Endodermal cell (in vitro differentiated cells): ENCODE data around the gene CETP. TPM values are rescaled to one million over a fixed set of nuclear protein-coding genes. Genes with fewer than 3 reads are reported as not detected.

ENCODE experiments used
- DNase-seq: peaks from one replicate; pipeline ENCODE4 v3.0.0-alpha.2; 2017
- H3K27ac ChIP-seq: 2 replicates; pipeline ENCODE4 v1.5.1; 2013; ENCODE audit warnings: mild to moderate bottlenecking, low read depth, low read length, moderate library complexity
- H3K27me3 ChIP-seq: 2 replicates; pipeline ENCODE4 v1.6.1; 2013; ENCODE audit warnings: mild to moderate bottlenecking, low read length, moderate library complexity; ENCODE audit not compliant: insufficient read depth, control insufficient read depth, poor library complexity, severe bottlenecking
- H3K36me3 ChIP-seq: 2 replicates; pipeline ENCODE4 v1.7.0; 2013; ENCODE audit warnings: mild to moderate bottlenecking, low read length, moderate library complexity; ENCODE audit not compliant: control insufficient read depth, insufficient read depth
- H3K4me1 ChIP-seq: one replicate; pipeline ENCODE4 v1.7.0; 2013; ENCODE audit warnings: low read length; ENCODE audit not compliant: control insufficient read depth, insufficient read depth
- H3K4me3 ChIP-seq: 2 replicates; pipeline ENCODE4 v1.5.1; 2013; ENCODE audit warnings: mild to moderate bottlenecking, low read length, moderate library complexity
- H3K9ac ChIP-seq: 2 replicates; pipeline ENCODE4 v1.6.1; 2013; ENCODE audit warnings: mild to moderate bottlenecking, low read length, moderate library complexity; ENCODE audit not compliant: poor library complexity, severe bottlenecking; ENCODE audit errors: extremely low read depth
- H3K9me3 ChIP-seq: 2 replicates; pipeline ENCODE4 v1.6.1; 2013; ENCODE audit warnings: mild to moderate bottlenecking, low read length, moderate library complexity; ENCODE audit not compliant: control insufficient read depth
- H3K27ac Mint-ChIP-seq: 2 replicates; pipeline ENCODE4 v1.8.0; 2020; ENCODE audit warnings: mixed read lengths
- H3K27me3 Mint-ChIP-seq: 2 replicates; pipeline ENCODE4 v1.8.0; 2021; ENCODE audit warnings: mild to moderate bottlenecking, mixed read lengths; ENCODE audit not compliant: insufficient read depth
- H3K36me3 Mint-ChIP-seq: 2 replicates; pipeline ENCODE4 v1.8.0; 2020; ENCODE audit warnings: low read depth, mixed read lengths
- H3K4me1 Mint-ChIP-seq: 2 replicates; pipeline ENCODE4 v1.8.0; 2020; ENCODE audit warnings: mixed read lengths
- H3K4me3 Mint-ChIP-seq: 2 replicates; pipeline ENCODE4 v1.8.0; 2020; ENCODE audit warnings: mild to moderate bottlenecking, moderate library complexity, mixed read lengths
- H3K9me3 Mint-ChIP-seq: 2 replicates; pipeline ENCODE4 v1.8.0; 2020; ENCODE audit warnings: mild to moderate bottlenecking, mixed read lengths
- WGBS, 2 experiments: methylation state at CpG; one replicate each; pipeline versions ENCODE4 v1.1.5 to v1.1.7; 2013; ENCODE audit warnings: missing lambda C conversion rate in 2 of 2, mixed read lengths in 1 of 2; ENCODE audit not compliant: insufficient coverage in 1 of 2, insufficient read length in 1 of 2; 5-methylcytosine and 5-hydroxymethylcytosine counted together
- total RNA-seq, 2 donors: library from RNA; stranded (reverse); fragmentation: NEBNext Ultra II Directional in 1 of 2; extraction: Animal tissue kit (Norgen Biotek cat#: 25700) in 1 of 2; gene quantifications; 2 replicates in 1 of 2; 3 replicates in 1 of 2; pipeline ENCODE4 v1.2.1, GENCODE V29; 2021
- TF ChIP-seq, protein P1 (sequence below): fragments of 200-600 bp; sonication (generic); conservative IDR thresholded peaks from 2 replicates; pipeline ENCODE4 v1.5.0; 2021; ENCODE audit warnings: antibody characterized with exemption, mild to moderate bottlenecking

The CETP gene
- total RNA-seq, 2 donors from 2014 or later = not detected

DNA sequence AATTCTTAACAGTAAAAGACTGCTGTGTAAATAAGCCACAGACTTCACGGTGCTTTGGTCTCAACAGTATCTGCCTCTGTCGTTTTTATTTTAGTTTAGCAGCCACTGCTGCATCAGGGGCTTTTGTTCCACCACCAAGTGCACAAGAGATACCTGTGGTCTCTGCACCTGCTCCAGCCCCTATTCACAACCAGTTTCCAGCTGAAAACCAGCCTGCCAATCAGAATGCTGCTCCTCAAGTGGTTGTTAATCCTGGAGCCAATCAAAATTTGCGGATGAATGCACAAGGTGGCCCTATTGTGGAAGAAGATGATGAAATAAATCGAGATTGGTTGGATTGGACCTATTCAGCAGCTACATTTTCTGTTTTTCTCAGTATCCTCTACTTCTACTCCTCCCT, 21.9 kb upstream of the CETP start:
- WGBS, 2 experiments = 93 to 95% methylated on average over 4 of the region's 4 CpGs
- DNase-seq = no peak
- H3K4me3 ChIP-seq = no peak overlapping the region
- Mint-ChIP-seq H3K27ac (no peak overlapping the region), H3K4me1 (no peaks in the 10 kb centered on the region), H3K36me3 (peaks cover 84% of the 10 kb centered on the region), H3K4me3 (no peak overlapping the region), H3K27me3 (no peaks in the 10 kb centered on the region), H3K9me3 (no peaks in the 10 kb centered on the region)
- peaks cover 97% of the 10 kb centered on the region for H3K36me3 ChIP-seq
- TF ChIP-seq, protein P1, sequence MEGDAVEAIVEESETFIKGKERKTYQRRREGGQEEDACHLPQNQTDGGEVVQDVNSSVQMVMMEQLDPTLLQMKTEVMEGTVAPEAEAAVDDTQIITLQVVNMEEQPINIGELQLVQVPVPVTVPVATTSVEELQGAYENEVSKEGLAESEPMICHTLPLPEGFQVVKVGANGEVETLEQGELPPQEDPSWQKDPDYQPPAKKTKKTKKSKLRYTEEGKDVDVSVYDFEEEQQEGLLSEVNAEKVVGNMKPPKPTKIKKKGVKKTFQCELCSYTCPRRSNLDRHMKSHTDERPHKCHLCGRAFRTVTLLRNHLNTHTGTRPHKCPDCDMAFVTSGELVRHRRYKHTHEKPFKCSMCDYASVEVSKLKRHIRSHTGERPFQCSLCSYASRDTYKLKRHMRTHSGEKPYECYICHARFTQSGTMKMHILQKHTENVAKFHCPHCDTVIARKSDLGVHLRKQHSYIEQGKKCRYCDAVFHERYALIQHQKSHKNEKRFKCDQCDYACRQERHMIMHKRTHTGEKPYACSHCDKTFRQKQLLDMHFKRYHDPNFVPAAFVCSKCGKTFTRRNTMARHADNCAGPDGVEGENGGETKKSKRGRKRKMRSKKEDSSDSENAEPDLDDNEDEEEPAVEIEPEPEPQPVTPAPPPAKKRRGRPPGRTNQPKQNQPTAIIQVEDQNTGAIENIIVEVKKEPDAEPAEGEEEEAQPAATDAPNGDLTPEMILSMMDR = no peak
- no peak overlapping the region for H3K27ac ChIP-seq
- no peaks in the 10 kb centered on the region for H3K27me3 ChIP-seq
- no peak overlapping the region for H3K9ac ChIP-seq
- no peaks in the 10 kb centered on the region for H3K9me3 ChIP-seq
- no peaks in the 10 kb centered on the region for H3K4me1 ChIP-seq

DNA sequence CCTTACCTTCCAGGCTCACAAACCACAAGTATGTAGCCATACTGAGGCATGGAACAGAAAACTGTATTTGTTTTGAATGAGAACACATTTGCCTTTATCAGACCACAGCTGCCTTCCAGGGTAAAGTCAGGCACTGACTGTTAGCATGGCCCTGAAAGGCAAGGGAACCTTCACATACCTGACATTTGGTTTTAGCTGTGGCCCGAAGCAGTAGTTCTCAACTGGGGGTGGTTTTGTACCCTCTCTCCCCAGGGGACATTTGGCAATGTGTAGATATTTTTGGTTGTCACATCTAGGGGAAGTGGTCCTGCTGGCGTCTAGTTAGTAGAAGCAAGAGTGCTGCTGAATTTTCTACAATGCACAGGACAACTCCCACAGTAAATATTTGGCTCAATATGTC, 20.7 kb upstream of the CETP start:
- H3K9ac ChIP-seq = no peak overlapping the region
- no peak overlapping the region for H3K4me3 Mint-ChIP-seq
- no peaks in the 10 kb centered on the region for H3K27me3 ChIP-seq
- peaks cover 77% of the 10 kb centered on the region for H3K36me3 Mint-ChIP-seq
- DNase-seq = no peak
- H3K4me1 ChIP-seq = no peaks in the 10 kb centered on the region
- H3K9me3 Mint-ChIP-seq = no peaks in the 10 kb centered on the region
- H3K27me3 Mint-ChIP-seq = no peaks in the 10 kb centered on the region
- H3K27ac Mint-ChIP-seq = no peak overlapping the region
- H3K27ac ChIP-seq = no peak overlapping the region
- TF ChIP-seq, protein P1 = no peak
- H3K36me3 ChIP-seq = peaks cover 95% of the 10 kb centered on the region
- H3K9me3 ChIP-seq = no peaks in the 10 kb centered on the region
- 96% methylated on average over 2 of the region's 2 CpGs; no CpG with 5 or more reads in 1 of the 2 experiments for WGBS, 2 experiments
- no peaks in the 10 kb centered on the region for H3K4me1 Mint-ChIP-seq
- H3K4me3 ChIP-seq = no peak overlapping the region

DNA sequence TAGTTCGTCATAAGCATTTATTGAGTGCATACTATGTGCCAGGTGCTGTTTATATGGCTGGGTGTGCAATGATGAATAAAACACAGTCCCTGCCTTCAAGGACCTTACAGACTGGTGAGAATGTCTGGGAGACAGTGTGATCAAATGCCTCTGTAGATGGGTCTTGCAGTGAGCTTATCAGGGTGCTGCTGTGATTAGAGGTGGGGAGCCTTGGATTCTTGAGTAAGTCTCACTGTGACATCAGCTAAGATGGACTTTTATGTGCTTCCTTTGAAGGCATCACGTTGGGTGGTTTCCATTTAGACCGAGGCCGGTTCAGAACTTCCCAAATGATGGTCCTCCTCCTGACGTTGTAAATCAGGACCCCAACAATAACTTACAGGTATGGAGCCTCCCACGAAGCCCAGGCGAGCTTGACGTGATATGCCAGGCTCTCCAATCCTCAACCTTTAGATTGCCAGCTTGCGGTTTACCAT, 19.9 kb upstream of the CETP start:
- Mint-ChIP-seq H3K9me3 (no peaks in the 10 kb centered on the region), H3K4me3 (no peak overlapping the region), H3K36me3 (peaks cover 69% of the 10 kb centered on the region), H3K4me1 (no peaks in the 10 kb centered on the region), H3K27me3 (no peaks in the 10 kb centered on the region), H3K27ac (no peak overlapping the region)
- 85 to 88% methylated on average over 9 of the region's 9 CpGs for WGBS, 2 experiments
- Histone ChIP-seq H3K36me3 (peaks cover 87% of the 10 kb centered on the region), H3K4me1 (no peaks in the 10 kb centered on the region), H3K4me3 (no peak overlapping the region), H3K9me3 (no peaks in the 10 kb centered on the region), H3K27me3 (no peaks in the 10 kb centered on the region), H3K9ac (no peak overlapping the region), H3K27ac (no peak overlapping the region)
- TF ChIP-seq, protein P1 = no peak
- no peak for DNase-seq
